H9 (cell line): ENCODE measurements around the gene MTSS2. TPM values are rescaled to one million over a fixed set of nuclear protein-coding genes. Genes with fewer than 3 reads are reported as not detected.

Experiments used
- DNase-seq: peaks from one replicate; pipeline ENCODE4 v3.0.0-alpha.2; 2017
- H2AFZ ChIP-seq: one replicate; pipeline ENCODE4 v1.6.1; 2013; ENCODE audit warnings: mild to moderate bottlenecking, low read length, control low read depth, moderate library complexity
- H2AK5ac ChIP-seq: 2 replicates; pipeline ENCODE4 v1.6.1; 2013; ENCODE audit warnings: low read length, control low read depth, mixed read lengths; ENCODE audit not compliant: insufficient read length
- H2BK120ac ChIP-seq: one replicate; pipeline ENCODE4 v1.6.1; 2013; ENCODE audit warnings: low read depth, mild to moderate bottlenecking, low read length, control low read depth, inconsistent platforms; ENCODE audit not compliant: poor library complexity, severe bottlenecking
- H2BK12ac ChIP-seq: 2 replicates; pipeline ENCODE4 v1.6.1; 2013; ENCODE audit warnings: low read length, control low read depth, mixed read lengths, low read depth; ENCODE audit not compliant: insufficient read length
- H2BK15ac ChIP-seq: 2 replicates; pipeline ENCODE4 v1.6.1; 2013; ENCODE audit warnings: low read depth, low read length, control low read depth
- H2BK20ac ChIP-seq: one replicate; pipeline ENCODE4 v1.6.1; 2013; ENCODE audit warnings: low read depth, mild to moderate bottlenecking, low read length, control low read depth, inconsistent platforms; ENCODE audit not compliant: poor library complexity, severe bottlenecking
- H2BK5ac ChIP-seq: 2 replicates; pipeline ENCODE4 v1.6.1; 2013; ENCODE audit warnings: low read length, control low read depth, mixed read lengths; ENCODE audit not compliant: insufficient read length
- H3K14ac ChIP-seq: 2 replicates; pipeline ENCODE4 v1.6.1; 2013; ENCODE audit warnings: low read length, control low read depth; ENCODE audit not compliant: insufficient read depth
- H3K18ac ChIP-seq: 2 replicates; pipeline ENCODE4 v1.6.1; 2013; ENCODE audit warnings: low read depth, mild to moderate bottlenecking, mixed read lengths, low read length, control low read depth; ENCODE audit not compliant: insufficient read length
- H3K23ac ChIP-seq: 2 replicates; pipeline ENCODE4 v1.6.1; 2013; ENCODE audit warnings: low read length, control low read depth, mixed read lengths, low read depth; ENCODE audit not compliant: insufficient read length
- H3K23me2 ChIP-seq: 2 replicates; pipeline ENCODE4 v1.6.1; 2013; ENCODE audit warnings: low read depth, mild to moderate bottlenecking, mixed read lengths, low read length, control low read depth; ENCODE audit not compliant: insufficient read length, poor library complexity, severe bottlenecking
- H3K27ac ChIP-seq: 2 replicates; pipeline ENCODE4 v1.5.1; 2013; ENCODE audit warnings: low read length, control low read depth, mixed read lengths, low read depth; ENCODE audit not compliant: insufficient read length
- H3K27me3 ChIP-seq: 2 replicates; pipeline ENCODE4 v1.6.1; 2013; ENCODE audit warnings: low read length, control low read depth, inconsistent platforms; ENCODE audit not compliant: insufficient read depth
- H3K4ac ChIP-seq: 2 replicates; pipeline ENCODE4 v1.6.1; 2013; ENCODE audit warnings: low read depth, mild to moderate bottlenecking, control low read depth, inconsistent platforms, low read length, moderate library complexity
- H3K4me1 ChIP-seq: 2 replicates; pipeline ENCODE4 v1.6.1; 2013; ENCODE audit warnings: low read length, control low read depth, inconsistent platforms; ENCODE audit not compliant: insufficient read depth
- H3K4me2 ChIP-seq: 2 replicates; pipeline ENCODE4 v1.6.1; 2013; ENCODE audit warnings: low read length, control low read depth, mixed read lengths; ENCODE audit not compliant: insufficient read length, insufficient read depth
- H3K56ac ChIP-seq: 2 replicates; pipeline ENCODE4 v1.6.1; 2013; ENCODE audit warnings: low read depth, mild to moderate bottlenecking, mixed read lengths, low read length, control low read depth; ENCODE audit not compliant: insufficient read length
- H3K79me1 ChIP-seq: 2 replicates; pipeline ENCODE4 v1.6.1; 2013; ENCODE audit warnings: low read depth, mild to moderate bottlenecking, moderate library complexity, low read length, control low read depth, inconsistent platforms; ENCODE audit not compliant: insufficient read depth, poor library complexity, severe bottlenecking
- H3K79me2 ChIP-seq: 2 replicates; pipeline ENCODE4 v1.6.1; 2013; ENCODE audit warnings: low read length, control low read depth, inconsistent platforms; ENCODE audit not compliant: insufficient read depth
- H3K9ac ChIP-seq: 2 replicates; pipeline ENCODE4 v1.6.1; 2013; ENCODE audit warnings: low read length, control low read depth, mixed read lengths; ENCODE audit not compliant: insufficient read length; ENCODE audit errors: extremely low read depth
- H3K9me3 ChIP-seq: one replicate; pipeline ENCODE4 v1.6.1; 2013; ENCODE audit warnings: low read depth, low read length, inconsistent platforms; ENCODE audit not compliant: control insufficient read depth
- H3T11ph ChIP-seq: one replicate; pipeline ENCODE4 v1.6.1; 2013; ENCODE audit warnings: mild to moderate bottlenecking, low read length, control low read depth, inconsistent platforms
- H4K20me1 ChIP-seq: one replicate; pipeline ENCODE4 v1.6.1; 2013; ENCODE audit not compliant: control insufficient read depth, insufficient read length, insufficient read depth
- H4K5ac ChIP-seq: 2 replicates; pipeline ENCODE4 v1.6.1; 2013; ENCODE audit warnings: low read depth, mild to moderate bottlenecking, mixed read lengths, low read length, control low read depth; ENCODE audit not compliant: insufficient read length
- H4K8ac ChIP-seq: replicated peaks from 2 replicates; pipeline ENCODE4 v1.6.1; 2013; ENCODE audit warnings: low read length, control low read depth, mixed read lengths, low read depth; ENCODE audit not compliant: insufficient read length
- H4K91ac ChIP-seq: 2 replicates; pipeline ENCODE4 v1.6.1; 2013; ENCODE audit warnings: low read depth, mild to moderate bottlenecking, moderate library complexity, mixed read lengths, low read length, control low read depth; ENCODE audit not compliant: insufficient read length
- H3K27ac Mint-ChIP-seq, 3 experiments: 2 replicates in 2 of 3; 3 replicates in 1 of 3; pipeline ENCODE4 v1.8.0; 2020 to 2021; ENCODE audit warnings: mixed read lengths in 3 of 3, mild to moderate bottlenecking in 1 of 3, moderate library complexity in 1 of 3
- H3K27me3 Mint-ChIP-seq: 2 replicates; pipeline ENCODE4 v1.8.0; 2021; ENCODE audit warnings: low read depth, mild to moderate bottlenecking, moderate library complexity, mixed read lengths
- H3K36me3 Mint-ChIP-seq, 3 experiments: 2 replicates in 2 of 3; 3 replicates in 1 of 3; pipeline ENCODE4 v1.8.0; 2020 to 2021; ENCODE audit warnings: low read depth in 3 of 3, mixed read lengths in 3 of 3; ENCODE audit not compliant: insufficient read depth in 1 of 3
- H3K4me1 Mint-ChIP-seq, 2 experiments: 2 replicates each; pipeline ENCODE4 v1.8.0; 2020; ENCODE audit warnings: mixed read lengths in 2 of 2
- H3K4me3 Mint-ChIP-seq, 2 experiments: 2 replicates in 1 of 2; 3 replicates in 1 of 2; pipeline ENCODE4 v1.8.0; 2020 to 2021; ENCODE audit warnings: mild to moderate bottlenecking in 2 of 2, mixed read lengths in 2 of 2, moderate library complexity in 1 of 2
- H3K9me3 Mint-ChIP-seq, 2 experiments: 2 replicates in 1 of 2; 3 replicates in 1 of 2; pipeline ENCODE4 v1.8.0; 2020; ENCODE audit warnings: mild to moderate bottlenecking in 2 of 2, mixed read lengths in 2 of 2, moderate library complexity in 1 of 2
- WGBS: extraction: QIAGEN DNeasy Blood & Tissue Kit; methylation state at CpG from one replicate; pipeline ENCODE4 v1.1.7; 2013; ENCODE audit warnings: missing lambda C conversion rate, low lambda C conversion rate, mixed read lengths; ENCODE audit not compliant: insufficient read length; ENCODE audit errors: extremely low coverage; 5-methylcytosine and 5-hydroxymethylcytosine counted together
- long read RNA-seq: library from polyadenylated mRNA; unstranded; transcript quantifications from one replicate; pipeline ENCODE4 v2.0.0, GENCODE V29; 2020
- total RNA-seq: library from RNA; stranded (reverse); gene quantifications from 2 replicates; pipeline ENCODE4 v1.2.1, GENCODE V29; 2021
- TF ChIP-seq, protein P1 (sequence below): fragments of 200-600 bp; sonication (generic); conservative IDR thresholded peaks from 3 replicates; pipeline ENCODE4 v1.8.0; 2021; ENCODE audit warnings: antibody characterized with exemption, mild to moderate bottlenecking

Gene MTSS2, protein sequence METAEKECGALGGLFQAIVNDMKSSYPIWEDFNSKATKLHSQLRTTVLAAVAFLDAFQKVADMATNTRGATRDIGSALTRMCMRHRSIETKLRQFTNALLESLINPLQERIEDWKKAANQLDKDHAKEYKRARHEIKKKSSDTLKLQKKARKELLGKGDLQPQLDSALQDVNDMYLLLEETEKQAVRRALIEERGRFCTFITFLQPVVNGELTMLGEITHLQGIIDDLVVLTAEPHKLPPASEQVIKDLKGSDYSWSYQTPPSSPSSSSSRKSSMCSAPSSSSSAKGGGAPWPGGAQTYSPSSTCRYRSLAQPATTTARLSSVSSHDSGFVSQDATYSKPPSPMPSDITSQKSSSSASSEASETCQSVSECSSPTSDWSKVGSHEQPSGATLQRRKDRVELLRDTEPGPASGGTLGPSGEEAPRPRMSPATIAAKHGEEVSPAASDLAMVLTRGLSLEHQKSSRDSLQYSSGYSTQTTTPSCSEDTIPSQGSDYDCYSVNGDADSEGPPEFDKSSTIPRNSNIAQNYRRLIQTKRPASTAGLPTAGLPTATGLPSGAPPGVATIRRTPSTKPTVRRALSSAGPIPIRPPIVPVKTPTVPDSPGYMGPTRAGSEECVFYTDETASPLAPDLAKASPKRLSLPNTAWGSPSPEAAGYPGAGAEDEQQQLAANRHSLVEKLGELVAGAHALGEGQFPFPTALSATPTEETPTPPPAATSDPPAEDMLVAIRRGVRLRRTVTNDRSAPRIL
- total RNA-seq, result 41.0 and 42.5 TPM in 2 replicates
- long read RNA-seq, result 0 reads

DNA sequence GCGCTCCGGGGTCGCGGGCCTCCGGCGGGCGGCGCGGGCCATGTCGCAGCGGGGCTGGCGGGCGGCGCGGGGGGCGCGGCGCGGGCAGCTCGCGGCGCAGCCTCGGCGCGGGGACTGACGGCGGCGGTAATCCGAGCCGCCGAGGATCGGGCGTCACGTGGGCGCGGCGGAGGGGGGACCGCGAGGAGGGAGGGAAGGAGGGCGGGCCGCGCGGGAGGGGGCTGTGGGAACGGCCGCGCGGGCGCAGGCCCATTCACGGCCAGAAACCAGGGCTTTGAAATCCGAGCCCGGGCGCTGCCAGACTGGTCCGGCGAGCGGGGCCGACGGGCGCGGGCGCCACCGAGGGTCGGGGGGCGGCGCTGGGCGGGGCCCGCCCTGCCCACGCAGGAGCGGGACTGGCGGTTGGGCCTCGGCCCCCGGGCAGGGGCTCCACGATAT lies at the start of gene MTSS2:
Gene MTSS2, minus strand, starts transcription at position 116 of the 438 bp plus-strand sequence. CDS start 262 bp downstream, outside the sequence.
- no peak within 1 kb of the TSS for H2BK20ac ChIP-seq
- H2AK5ac ChIP-seq, result no peak within 1 kb of the TSS
- no peak within 1 kb of the TSS for H2AFZ ChIP-seq
- no peak within 1 kb of the TSS for H3K27ac ChIP-seq
- H3K27me3 Mint-ChIP-seq, result peaks cover 2% of the 10 kb centered on the region; the same call in 1 of the 2 replicates
- H3K4ac ChIP-seq, result no peak within 1 kb of the TSS
- H2BK5ac ChIP-seq, result no peak within 1 kb of the TSS
- no peak within 1 kb of the TSS for H4K5ac ChIP-seq
- DNase-seq, result peak; percentile 79
- no peak within 1 kb of the TSS for H2BK12ac ChIP-seq
- H3K27ac Mint-ChIP-seq, result no peak within 1 kb of the TSS
- TF ChIP-seq, protein P1, sequence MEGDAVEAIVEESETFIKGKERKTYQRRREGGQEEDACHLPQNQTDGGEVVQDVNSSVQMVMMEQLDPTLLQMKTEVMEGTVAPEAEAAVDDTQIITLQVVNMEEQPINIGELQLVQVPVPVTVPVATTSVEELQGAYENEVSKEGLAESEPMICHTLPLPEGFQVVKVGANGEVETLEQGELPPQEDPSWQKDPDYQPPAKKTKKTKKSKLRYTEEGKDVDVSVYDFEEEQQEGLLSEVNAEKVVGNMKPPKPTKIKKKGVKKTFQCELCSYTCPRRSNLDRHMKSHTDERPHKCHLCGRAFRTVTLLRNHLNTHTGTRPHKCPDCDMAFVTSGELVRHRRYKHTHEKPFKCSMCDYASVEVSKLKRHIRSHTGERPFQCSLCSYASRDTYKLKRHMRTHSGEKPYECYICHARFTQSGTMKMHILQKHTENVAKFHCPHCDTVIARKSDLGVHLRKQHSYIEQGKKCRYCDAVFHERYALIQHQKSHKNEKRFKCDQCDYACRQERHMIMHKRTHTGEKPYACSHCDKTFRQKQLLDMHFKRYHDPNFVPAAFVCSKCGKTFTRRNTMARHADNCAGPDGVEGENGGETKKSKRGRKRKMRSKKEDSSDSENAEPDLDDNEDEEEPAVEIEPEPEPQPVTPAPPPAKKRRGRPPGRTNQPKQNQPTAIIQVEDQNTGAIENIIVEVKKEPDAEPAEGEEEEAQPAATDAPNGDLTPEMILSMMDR, result 0 out of 3 replicates have a peak, but pooled peaks have one; percentile 10
- no peak within 1 kb of the TSS for H3K9ac ChIP-seq
- H3K4me1 Mint-ChIP-seq, result peaks cover 19 to 28% of the 10 kb centered on the region in 2 experiments
- H3K27me3 ChIP-seq, result no peaks in the 10 kb centered on the region
- H3K79me1 ChIP-seq, result no peaks in the 10 kb centered on the region
- H3K18ac ChIP-seq, result no peak within 1 kb of the TSS
- H3K9me3 Mint-ChIP-seq, result no peaks in the 10 kb centered on the region
- H4K91ac ChIP-seq, result no peak within 1 kb of the TSS
- H3K4me1 ChIP-seq, result peaks cover 6% of the 10 kb centered on the region; the same call in 1 of the 2 replicates
- H4K8ac ChIP-seq, result no peak within 1 kb of the TSS
- no peaks in the 10 kb centered on the region for H3K79me2 ChIP-seq
- H2BK15ac ChIP-seq, result no peak within 1 kb of the TSS
- H3K23me2 ChIP-seq, result peaks cover 7% of the 10 kb centered on the region
- H3K56ac ChIP-seq, result no peak within 1 kb of the TSS
- no peaks in the 10 kb centered on the region for H4K20me1 ChIP-seq
- WGBS, result no CpG with 5 or more reads among the region's 72 CpGs
- H3K36me3 Mint-ChIP-seq, result no peaks in the 10 kb centered on the region; a peak in 1 of 7 replicates
- H3K4me2 ChIP-seq, result peak within 1 kb of the TSS; percentile 61
- H3K4me3 Mint-ChIP-seq, result peak within 1 kb of the TSS; percentile 68 to 84
- no peak within 1 kb of the TSS for H2BK120ac ChIP-seq
- no peak within 1 kb of the TSS; the same call in 1 of the 2 replicates for H3K14ac ChIP-seq
- H3K23ac ChIP-seq, result no peak within 1 kb of the TSS
- H3T11ph ChIP-seq, result no peak within 1 kb of the TSS
- H3K9me3 ChIP-seq, result no peaks in the 10 kb centered on the region
